PFSK-1 (cell line): ENCODE measurements around the gene RAG2.

Experiments used
- POLR2AphosphoS5 ChIP-seq: IDR thresholded peaks from 2 replicates; pipeline ENCODE4 v1.6.1; 2012; ENCODE audit warnings: low read depth, mild to moderate bottlenecking, control low read depth, low read length, moderate library complexity
- REST ChIP-seq, 2 experiments: IDR thresholded peaks; 2 replicates each; pipeline versions ENCODE4 v1.6.1 to v1.8.0; 2011 to 2012; ENCODE audit warnings: low read depth in 2 of 2, low read length in 2 of 2, control low read depth in 1 of 2, inconsistent platforms in 1 of 2, mild to moderate bottlenecking in 1 of 2, moderate library complexity in 1 of 2; ENCODE audit not compliant: insufficient read depth in 1 of 2
- SIN3A ChIP-seq: IDR thresholded peaks from 2 replicates; pipeline ENCODE4 v1.6.1; 2012; ENCODE audit warnings: mild to moderate bottlenecking, low read length, moderate library complexity, borderline replicate concordance; ENCODE audit not compliant: insufficient read depth

DNA sequence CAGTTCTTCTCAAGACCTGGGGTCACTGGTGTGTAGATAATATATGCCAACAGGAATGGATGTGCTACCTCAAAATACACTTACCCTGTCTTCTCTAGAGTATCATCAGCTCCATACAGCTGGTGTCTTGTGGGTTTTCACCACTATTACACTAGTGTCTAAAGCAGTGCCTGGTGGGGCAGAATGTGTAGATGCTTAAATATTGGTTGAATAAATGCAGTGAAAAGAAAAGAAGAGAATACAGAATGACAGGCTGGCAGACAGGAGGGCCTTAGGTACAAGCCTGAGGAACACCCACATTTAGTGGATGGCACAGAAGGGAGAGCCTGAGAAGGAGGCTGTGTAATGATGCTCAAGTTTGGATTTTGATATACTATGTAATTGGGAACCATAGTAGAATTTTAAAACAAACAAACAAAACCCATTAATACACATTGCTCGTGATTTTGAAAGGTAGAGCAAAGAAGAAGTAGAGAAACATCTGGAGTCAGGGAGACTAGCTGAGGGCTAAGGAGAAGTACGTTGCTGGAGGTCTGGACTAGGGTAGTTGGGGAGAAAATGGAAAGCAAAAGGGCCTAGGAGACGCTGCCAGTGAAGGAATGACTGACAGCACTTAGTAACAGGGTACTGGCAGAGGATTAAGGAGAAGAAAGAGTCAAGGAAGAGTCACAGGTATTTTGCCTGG is 20.5 kb upstream of the RAG2 start:
- TF ChIP-seq POLR2AphosphoS5 (no peak), SIN3A (no peak), REST (IDR thresholded peaks at IDR 0.05; ENCODE audit: insufficient read depth in 1 of 2, low read depth in 2 of 2, low read length in 2 of 2) (no peak)
